ENCODE measurements around the gene SLC25A10.
A peak's percentile ranks its signal among the peaks of the same experiment; 100 is the strongest.

The SLC25A10 gene

GRCh38 chr17:81693509-81694210 lies 18.4 kb upstream of the SLC25A10 start:
- FAIRE-seq: no peak
- TF ChIP-seq, protein P1, sequence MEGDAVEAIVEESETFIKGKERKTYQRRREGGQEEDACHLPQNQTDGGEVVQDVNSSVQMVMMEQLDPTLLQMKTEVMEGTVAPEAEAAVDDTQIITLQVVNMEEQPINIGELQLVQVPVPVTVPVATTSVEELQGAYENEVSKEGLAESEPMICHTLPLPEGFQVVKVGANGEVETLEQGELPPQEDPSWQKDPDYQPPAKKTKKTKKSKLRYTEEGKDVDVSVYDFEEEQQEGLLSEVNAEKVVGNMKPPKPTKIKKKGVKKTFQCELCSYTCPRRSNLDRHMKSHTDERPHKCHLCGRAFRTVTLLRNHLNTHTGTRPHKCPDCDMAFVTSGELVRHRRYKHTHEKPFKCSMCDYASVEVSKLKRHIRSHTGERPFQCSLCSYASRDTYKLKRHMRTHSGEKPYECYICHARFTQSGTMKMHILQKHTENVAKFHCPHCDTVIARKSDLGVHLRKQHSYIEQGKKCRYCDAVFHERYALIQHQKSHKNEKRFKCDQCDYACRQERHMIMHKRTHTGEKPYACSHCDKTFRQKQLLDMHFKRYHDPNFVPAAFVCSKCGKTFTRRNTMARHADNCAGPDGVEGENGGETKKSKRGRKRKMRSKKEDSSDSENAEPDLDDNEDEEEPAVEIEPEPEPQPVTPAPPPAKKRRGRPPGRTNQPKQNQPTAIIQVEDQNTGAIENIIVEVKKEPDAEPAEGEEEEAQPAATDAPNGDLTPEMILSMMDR (IDR thresholded peaks at IDR 0.05; ENCODE audit: insufficient read depth, missing control alignments): peak; percentile 24
- no peak for DNase-seq (ENCODE audit: insufficient read length, low spot score)

- FAIRE-seq (no peak), DNase-seq (ENCODE audit: insufficient read length, low spot score) (no peak)
- TF ChIP-seq, protein P1 (IDR thresholded peaks at IDR 0.05; ENCODE audit: insufficient read depth, missing control alignments): no peak
Observed at GRCh38 chr17:81694810-81695209, 17.3 kb upstream of the SLC25A10 start.

- TF ChIP-seq, protein P1 (IDR thresholded peaks at IDR 0.05; ENCODE audit: insufficient read depth, missing control alignments): no peak
- DNase-seq (ENCODE audit: insufficient read length, low spot score) (no peak), FAIRE-seq (no peak)
Observed at GRCh38 chr17:81695211-81695610, 16.9 kb upstream of the SLC25A10 start.

- TF ChIP-seq, protein P1 (IDR thresholded peaks at IDR 0.05; ENCODE audit: insufficient read depth, missing control alignments): no peak
- DNase-seq (ENCODE audit: insufficient read length, low spot score) (no peak), FAIRE-seq (no peak)
Observed at GRCh38 chr17:81695801-81696200, 16.3 kb upstream of the SLC25A10 start.

GRCh38 chr17:81696218-81696941 lies 15.7 kb upstream of the SLC25A10 start:
- TF ChIP-seq, protein P1 (IDR thresholded peaks at IDR 0.05; ENCODE audit: insufficient read depth, missing control alignments): no peak
- DNase-seq (ENCODE audit: insufficient read length, low spot score) (no peak), FAIRE-seq (no peak)

- DNase-seq (ENCODE audit: insufficient read length, low spot score): no peak
- FAIRE-seq: no peak
- TF ChIP-seq, protein P1 (IDR thresholded peaks at IDR 0.05; ENCODE audit: insufficient read depth, missing control alignments): no peak
Observed at GRCh38 chr17:81697261-81698044, 14.6 kb upstream of the SLC25A10 start.

All from D721Med (cell line).